Measurements from ENCODE around the gene PLAAT4.
A peak's percentile ranks its signal among the peaks of the same experiment; 100 is the strongest.
"Not testable (repeated sequence)": the region's sequence is repeated elsewhere in the genome, so short reads cannot be mapped to it uniquely, and the experiment has no call there.

The PLAAT4 gene

DNA sequence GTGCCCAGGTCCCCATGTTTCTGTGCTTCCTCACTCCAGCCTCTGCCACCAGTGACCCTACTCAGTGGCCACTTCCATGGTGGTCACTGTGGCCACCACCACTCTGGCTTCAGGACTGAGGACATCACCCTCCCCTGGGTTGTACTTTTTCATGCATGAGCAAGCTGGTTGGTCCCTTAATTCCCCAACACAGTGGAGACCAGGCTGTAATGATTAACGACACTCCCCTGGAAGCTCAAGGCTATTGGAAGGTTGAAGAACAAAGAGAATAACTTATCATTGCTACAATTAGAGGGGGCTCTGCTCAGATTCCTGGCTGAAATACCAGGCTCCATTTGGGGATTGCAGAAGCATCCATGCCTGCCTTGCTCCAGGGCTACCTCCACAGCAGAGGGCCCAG lies 10.5 kb downstream of the PLAAT4 start:
- no peak for DNase-seq (ENCODE audit: low read depth)

DNA sequence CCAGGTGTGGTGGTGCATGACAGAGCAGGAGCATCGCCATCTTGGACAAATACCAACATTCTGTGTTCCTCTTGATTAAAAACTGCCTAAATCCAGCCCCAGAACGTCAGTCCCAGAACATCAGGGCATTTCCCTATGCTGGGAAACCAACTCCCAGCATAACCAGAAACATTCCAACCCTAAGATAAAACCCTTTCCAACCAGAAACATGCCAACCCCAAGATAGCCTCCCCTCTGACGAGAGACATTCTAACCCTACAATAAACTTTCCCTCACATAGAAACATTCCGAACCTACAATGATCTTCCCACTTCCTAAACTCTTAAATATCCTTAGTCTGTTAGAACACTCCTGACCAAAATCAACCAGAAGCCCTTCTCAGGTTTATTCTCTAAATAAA lies 11.6 kb downstream of the PLAAT4 start:
- no peak for DNase-seq (ENCODE audit: low read depth)

DNA sequence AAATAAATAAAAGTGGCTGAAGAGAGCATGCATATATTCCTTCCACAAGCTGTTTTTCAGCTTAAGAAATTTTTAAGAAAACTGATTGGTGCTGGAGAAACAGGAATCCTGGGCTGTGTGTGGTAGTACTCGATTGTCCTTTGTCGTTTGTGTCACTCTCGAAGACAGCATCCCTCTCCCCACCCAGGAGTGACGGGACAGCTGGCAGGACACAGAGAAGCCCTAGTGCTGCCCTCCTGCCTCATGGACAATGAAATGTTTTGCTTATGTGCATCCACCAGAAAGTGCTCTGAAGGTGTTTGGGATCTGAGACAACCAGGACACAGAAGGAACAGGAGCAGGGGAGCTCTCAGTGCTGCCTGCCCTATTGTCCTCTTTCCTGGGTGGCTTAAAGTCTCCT lies 12.8 kb downstream of the PLAAT4 start:
- DNase-seq (ENCODE audit: low read depth) = no peak

DNA sequence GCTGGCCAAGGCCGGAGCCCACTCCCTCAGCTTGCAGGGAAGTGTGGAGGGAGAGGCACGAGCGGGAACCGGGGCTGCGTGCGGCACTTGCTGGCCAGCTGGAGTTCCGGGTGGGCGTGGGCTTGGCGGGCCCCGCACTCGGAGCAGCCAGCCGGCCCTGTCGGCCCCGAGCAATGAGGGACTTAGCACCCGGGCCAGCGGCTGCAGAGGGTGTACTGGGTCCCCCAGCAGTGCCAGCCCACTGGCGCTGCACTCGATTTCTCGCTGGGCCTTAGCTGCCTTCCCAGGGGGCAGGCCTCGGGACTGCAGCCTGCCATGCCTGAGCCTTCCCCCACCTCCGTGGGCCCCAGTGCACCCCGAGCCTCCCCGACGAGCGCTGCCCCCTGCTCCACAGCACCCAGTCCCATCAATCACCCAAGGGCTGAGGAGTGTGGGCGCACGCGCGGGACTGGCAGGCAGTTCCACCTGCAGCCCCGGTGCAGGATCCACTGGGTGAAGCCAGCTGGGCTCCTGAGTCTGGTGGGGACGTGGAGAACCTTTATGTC lies 13.6 kb downstream of the PLAAT4 start:
- DNase-seq (ENCODE audit: low read depth) = not testable (repeated sequence)

DNA sequence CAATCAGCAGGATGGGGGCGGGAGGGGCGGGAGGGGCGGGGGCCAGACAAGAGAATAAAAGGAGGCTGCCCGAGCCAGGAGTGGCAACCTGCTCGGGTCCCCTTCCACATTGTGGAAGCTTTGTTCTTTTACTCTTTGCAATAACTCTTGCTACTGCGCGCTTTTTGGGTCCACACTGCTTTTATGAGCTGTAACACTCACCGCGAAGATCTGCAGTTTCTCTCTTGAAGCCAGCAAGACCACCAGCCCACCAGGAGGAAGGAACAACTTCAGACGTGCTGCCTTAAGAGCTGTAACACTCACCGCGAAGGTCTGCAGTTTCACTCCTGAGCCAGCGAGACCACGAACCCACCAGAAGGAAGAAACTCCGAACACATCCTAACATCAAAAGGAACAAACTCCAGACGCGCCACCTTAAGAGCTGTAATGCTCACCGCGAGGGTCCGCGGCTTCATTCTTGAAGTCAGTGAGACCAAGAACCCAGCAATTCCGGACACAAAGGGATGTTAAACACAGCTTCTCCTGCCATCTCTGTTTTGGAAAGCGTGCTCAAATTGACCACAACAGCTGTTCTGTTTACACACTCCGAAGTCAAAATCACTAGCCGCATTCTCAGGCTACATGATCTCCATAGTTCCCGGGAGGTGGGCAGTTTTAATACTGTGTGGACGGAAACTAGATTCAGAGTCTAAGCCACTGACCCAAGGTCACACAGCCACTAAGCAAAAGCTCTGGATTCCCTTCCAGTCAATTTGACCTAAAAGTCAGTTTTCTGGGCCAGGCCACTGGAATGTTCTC lies 14.7 kb downstream of the PLAAT4 start:
- DNase-seq (ENCODE audit: low read depth) = no peak

DNA sequence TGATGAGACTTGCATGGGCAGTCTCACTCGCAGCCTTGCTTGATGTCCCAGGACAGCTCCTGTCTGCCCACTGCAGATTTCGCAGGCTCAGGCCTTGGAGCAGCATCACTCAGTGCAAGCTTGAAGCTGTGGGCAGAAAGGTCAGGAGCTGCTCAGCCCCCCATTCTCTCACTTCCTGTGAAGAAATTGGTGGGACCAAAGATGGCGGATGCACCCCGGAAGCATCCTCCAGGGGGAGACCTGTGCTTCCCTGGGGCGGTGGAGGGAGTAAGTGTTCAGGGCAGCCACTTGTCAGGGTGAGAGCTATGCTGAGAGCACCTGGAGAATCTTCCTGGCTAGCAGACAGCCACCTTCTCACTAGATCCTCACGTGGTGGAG lies 15.3 kb downstream of the PLAAT4 start:
- no peak for DNase-seq (ENCODE audit: low read depth)

DNA sequence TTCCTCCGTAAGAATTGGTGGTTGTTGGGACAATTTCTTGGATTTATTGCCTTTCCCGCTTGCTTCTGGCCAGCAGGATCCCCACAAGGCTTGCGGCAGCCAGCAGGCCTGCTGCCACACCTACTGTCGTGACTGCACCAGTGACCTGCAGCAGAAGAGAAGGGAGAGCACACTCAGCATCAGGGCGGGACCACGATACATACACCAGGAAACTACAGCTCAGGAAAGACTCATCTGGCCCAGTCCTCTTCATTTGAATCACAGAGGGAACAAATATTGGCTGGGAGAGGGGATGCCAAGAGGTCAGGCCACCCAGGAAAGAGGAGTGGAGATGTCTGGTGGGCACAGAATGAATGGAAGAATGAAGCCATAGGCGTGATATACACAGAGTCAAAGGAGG lies 16.3 kb downstream of the PLAAT4 start:
- DNase-seq (ENCODE audit: low read depth) = no peak

DNA sequence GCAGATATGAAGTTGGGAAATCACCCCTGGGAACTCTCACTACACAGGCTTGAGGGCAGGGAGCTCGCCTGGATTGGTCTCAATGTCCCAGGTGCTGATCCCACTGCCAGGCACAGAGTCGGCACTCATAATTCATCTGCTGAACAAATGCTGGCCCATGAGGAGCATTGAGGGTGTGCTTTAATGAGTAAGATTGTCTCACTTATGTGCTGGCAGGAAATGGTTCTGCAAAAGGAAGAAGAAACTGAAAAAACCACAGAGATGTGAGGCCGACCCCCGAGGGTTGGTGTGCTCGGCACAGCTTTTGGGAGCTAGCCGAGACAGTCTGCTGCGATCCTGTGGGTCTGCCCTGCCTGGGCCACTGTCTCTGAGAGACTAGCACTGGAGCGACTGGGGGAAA lies 17.2 kb downstream of the PLAAT4 start:
- peak; percentile 55 for DNase-seq (ENCODE audit: low read depth)

DNA sequence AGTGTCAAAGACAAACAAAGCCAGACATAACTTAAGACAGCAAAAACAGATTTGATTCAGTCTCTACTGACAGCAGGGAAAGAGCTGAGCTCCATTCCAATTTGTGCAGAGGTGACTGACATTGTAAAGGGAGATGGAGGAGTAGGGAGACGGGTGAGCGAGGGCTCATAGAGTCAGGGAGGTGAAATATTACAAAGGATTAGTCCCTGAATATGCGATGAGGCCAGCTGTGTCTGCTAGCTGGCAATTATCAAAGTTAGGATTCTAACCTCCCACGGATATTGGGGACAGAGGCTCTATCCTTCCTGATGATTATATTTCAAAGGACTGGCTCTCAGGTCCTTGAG lies 18.2 kb downstream of the PLAAT4 start:
- DNase-seq (ENCODE audit: low read depth) = no peak

DNA sequence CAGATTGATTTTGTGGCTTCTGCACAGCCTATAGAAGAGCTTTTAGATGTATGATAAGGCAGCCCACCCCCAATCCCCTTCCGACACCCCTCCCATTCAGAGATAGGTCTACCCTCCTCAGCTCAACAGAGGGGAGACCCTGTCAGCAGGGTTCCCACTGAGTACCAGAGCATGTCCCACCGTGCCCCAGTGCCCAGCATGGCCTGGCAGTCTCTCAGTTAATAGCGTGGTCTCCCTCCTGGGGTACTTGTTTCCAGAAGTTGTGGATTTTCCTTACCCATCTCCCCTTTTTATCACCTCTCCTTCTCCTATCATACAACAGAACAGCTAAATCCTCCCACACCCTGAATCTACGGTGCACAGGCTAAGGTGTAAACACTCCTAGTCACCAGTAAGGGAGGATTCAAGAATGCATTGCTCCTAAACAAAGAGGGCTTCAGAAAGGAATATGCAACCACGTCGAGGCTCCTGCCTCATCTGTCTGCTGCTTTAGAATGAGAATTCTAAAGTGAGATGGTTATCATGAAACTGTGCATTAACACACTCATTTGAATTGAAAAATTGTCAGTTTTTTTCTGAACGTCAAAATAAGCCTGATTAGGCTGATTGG lies 19.9 kb downstream of the PLAAT4 start:
- DNase-seq (ENCODE audit: low read depth) = no peak

DNA sequence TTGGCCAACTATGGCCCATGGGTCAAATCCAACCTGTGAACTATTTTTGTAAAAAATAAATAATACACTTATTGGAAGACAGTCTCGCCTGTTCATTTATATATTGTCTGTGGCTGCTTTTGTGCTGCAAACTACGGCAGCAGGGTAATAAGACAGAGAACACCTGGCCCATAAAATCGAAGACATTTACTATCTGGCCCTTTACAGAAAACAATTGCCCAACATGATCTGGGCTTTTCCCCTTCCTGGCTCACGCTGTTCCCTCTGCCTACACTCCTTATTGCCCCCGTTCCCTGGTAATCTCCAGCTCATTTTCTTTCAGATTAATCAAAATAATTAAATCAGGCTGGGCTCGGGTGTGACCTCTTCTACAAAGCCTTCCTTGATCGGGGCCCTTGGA lies 21.0 kb downstream of the PLAAT4 start:
- no peak for DNase-seq (ENCODE audit: low read depth)

DNA sequence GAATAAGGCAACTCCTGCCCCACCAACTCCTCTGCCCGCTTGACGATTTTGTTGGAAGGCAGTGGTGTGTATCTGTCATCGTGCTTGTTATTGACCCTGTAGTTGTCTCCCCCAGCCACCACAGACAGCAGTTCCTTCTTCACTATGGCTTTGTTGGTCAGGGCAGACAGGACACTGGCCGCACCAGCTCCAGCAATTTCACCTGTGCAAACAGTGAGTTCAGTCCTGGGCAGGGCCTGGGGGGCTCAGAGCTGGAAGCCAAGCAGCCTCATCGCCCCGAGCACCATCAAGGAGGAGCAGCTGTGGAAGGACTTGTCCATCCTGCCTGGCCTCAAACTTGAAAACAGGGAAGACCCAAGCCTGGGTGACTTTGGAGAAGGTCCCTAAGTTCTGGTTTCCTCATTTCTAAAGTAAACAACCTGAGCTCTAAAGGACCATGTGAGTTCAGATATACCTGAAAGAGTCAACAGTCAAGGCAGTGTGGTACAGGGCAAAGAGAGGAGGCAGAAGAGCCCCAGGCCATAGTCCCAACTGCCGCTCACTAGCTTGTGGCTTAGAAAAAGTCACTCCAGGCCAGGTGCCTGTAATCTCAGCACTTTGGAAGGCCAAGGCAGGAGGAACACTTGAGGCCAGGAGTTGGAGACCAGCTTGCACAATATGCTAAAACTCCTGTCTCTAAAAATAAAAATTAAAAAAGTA lies 22.0 kb downstream of the PLAAT4 start:
- no peak for DNase-seq (ENCODE audit: low read depth)

DNA sequence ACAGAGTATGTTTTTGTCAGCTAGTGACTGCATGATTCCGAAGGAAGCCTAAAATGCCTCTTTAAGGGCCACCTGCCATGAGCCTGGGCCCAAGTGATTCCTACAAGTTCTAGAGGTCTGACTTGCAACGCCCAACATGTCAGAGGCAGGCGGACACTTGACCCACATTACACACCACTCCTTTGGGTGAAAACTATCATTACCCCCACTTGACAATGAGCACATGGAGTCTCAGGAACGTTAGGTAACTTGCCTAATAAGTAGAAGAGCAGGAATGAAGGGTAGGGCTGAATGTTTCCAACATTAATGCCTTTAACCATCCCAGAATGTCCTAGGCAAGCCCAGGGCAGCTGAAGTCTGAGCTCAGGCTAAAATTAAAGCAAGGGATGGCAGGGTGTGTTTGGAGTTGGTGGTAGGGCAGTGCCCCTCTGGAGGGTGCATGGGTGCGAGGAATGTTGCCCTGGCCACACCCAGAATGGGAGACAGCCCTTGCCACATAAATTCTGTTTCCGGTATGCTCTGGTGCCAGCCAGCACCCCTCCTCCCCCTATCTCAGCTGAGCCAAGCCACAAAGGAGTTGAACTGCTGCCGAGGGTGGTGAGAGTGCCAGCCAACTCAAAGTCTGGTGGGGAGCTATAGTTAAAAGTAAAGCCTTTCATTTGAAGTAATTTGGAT lies 24.0 kb downstream of the PLAAT4 start:
- no peak for DNase-seq (ENCODE audit: low read depth)

DNA sequence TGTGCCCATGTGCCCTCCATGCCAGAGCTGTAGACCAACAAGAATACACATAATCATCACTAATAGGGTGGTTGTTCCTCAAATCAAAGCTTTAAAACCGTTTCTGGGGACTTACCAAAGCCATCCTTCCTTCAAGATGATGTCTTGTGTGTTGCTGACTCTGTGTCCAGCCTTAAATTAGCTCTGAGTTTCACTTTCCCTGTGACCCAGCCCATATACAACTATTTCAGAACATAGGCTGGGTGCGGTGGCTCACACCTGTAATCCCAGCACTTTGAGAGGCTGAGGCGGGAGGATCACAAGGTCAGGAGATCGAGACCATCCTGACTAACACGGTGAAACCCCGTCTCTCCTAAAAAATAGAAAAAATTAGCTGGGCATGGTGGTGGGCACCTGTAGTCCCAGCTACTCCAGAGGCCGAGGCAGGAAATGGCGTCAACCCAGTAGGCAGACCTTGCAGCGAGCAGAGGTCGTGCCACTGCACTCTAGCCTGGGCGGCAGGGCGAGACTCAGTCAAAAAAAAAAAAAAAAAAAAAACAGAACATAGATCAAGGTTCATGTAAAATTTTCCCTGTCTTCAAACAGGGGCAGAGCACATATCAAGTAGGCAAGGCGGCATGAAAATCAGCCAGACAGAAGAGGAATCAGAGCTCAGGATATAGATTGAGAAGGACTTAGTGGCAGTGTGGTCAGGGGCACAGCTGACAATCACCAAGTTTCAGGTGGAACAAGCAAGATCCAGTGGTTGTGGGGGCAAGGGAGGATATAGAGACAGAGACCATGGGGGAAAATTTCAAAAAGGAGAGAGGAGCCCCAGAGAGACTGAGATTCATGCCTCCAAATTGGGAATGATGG lies 26.8 kb downstream of the PLAAT4 start, which contains the start of gene PLAAT2:
Gene PLAAT2 (minus strand): TSS at position 179 of the 855 bp plus-strand sequence. CDS start 55 bp downstream, at position 124.
- DNase-seq (ENCODE audit: low read depth) = no peak

DNA sequence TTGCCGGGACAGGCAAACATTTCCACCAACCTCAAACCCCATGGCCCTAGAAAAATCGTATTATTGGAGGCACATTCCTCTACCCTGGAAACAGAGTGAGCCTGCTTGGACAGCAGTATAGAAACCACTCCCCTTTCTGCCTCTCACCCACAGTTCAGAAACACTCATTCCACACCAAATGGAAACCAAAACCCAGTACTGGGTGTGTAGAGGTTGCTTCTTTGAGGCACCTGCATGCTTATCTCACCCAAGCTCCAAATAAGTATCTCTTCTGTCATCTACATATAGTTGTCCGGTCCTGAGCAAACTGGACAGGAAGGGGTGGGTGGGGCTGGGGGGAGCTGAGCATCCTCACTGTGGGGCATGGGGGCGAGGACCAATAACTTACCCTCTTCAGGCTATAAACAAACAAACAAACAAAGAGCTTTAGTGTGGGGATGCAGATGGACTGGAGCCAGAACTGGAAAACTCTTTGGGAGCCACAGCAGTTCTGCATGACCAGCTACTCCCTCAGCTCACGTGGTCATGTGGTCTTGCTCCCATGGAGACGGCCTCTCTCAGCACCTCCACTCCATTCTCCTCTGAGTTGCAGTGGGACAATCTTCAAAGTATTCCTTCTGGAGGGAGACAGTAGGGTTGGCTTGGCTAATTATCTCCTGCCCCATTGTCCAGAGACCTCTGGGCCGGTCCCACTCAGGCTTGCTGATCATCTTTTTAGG lies 27.6 kb downstream of the PLAAT4 start:
- no peak for DNase-seq (ENCODE audit: low read depth)

DNA sequence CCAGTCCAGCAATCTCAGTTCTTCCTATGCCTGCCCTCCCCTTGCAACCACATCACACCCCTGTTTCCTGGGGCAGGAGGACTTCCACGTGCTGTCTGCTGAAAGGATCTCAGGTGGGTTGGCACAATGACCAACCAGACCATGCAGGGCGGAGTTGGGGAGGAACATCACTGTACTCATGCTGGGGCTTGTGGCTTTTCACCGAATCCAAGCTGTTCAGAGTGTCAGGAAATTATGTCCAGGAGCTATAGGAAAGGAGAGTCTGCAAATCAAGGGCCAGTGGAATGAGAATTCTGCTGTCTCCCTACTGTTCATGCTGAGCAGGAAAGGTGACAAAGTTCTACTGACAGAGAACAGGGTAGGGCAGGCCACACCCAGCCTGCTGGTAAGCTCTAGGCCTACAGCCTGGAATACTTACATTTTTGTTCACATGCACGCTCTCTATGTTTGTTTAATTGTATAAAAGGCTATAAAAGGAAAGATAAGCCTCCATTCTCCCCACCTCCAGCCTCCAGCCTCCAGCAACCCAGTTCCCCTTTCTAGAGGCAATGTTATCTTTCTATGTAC lies 28.3 kb downstream of the PLAAT4 start:
- no peak for DNase-seq (ENCODE audit: low read depth)

DNA sequence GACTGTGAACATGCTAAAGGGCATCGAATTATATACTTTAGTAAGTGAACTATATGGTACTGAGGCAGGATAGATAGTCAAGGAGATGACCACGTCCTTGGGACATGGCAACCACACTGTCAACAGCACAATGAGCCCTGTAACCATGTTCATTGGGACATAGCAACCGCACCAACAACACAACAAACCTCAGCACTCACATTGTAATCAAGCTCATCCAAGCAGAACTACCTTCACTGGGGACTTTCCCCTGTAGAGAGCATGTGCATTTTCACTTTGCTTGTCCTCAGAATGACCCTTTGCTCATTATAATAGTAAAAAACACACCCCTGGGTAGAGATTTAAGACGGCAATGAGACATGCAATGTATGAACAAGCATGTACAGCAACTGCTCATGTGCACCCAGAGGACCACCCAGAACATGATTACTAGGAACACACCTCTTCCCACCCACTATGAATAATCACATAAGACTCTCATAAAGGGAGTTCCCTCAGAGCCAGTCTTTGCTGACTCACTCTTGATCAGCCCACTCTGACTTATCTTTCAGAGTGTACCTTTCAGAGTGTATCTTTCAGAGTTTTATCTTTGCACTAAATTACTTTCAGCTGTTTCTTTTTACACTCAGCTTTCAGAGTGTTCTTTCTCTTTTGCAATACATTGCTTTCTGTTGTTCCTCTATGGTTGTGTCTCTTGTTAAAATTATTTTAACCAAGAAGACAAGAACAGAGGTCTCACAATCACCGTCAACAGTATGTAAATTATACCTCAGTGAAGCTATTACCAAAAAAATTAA lies 30.6 kb downstream of the PLAAT4 start:
- DNase-seq (ENCODE audit: low read depth) = peak; percentile 46

DNA sequence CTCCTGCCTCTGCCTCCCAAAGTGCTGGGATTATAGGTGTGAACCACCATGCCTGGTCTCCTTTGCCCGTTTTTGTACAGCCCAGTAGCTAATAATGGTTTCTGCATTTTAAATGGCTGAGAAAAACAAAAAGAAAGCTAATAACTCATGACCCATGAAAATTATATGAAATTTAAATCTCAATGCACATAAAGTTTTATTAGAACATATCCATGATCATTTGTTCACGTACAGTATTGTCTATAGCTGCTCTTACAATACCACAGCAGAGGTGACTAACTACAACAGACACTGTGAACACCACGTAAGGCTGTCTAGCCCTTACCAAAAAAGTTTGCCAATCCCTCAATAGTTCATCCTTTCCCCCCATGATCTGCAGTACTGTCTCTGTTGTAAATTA lies 33.0 kb downstream of the PLAAT4 start:
- DNase-seq (ENCODE audit: low read depth) = no peak

DNA sequence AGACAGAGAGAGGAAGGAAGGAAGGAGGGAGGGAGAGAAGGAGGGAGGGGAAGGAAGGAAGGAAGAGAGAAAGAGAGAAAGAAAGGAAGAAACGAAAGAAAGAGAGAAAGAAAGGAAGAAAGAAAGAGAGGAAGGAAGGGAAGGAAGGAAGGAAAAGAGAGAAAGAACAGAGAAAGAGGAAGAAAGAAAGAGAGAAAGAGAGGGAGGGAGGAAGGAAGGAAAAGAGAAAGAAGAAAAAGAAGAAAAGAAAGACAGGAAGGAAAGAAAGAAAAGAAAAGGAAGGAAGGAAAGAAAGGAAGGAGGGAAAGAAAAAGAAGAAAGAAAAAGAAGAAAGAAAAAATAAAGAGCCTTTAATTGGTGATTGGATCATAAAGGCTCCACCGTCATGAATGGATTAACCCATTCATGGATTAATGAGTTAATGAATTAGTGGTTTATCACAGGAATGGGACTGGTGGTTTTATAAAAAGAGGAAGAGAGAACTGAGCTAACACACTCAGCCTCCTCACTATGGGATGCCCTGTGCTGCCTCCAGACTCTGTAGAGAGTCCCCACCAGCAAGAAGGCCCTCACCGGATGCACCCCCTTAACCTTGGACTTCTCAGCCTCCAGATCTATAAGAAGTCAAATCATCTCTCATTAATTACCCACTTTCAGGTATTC lies 35.5 kb downstream of the PLAAT4 start:
- no peak for DNase-seq (ENCODE audit: low read depth)
